M059J (cell line): ENCODE data around the gene TMEM135. TPM values are rescaled to one million over a fixed set of nuclear protein-coding genes. Genes with fewer than 3 reads are reported as not detected.
"Not testable (repeated sequence)": the region's sequence is repeated elsewhere in the genome, so short reads cannot be mapped to it uniquely, and the experiment has no call there.

ENCODE experiments used
- DNase-seq: peaks from one replicate; pipeline ENCODE4 v3.0.0-alpha.2; 2012; ENCODE audit warnings: low read depth
- total RNA-seq: library from RNA; depleted of rRNA; stranded (reverse); fragments of >200 nt; shearing (Covaris generic); gene quantifications from 2 replicates; pipeline ENCODE4 v1.2.3, GENCODE V29; 2014

TMEM135 gene
- total RNA-seq, 1 experiment from 2014 or later: 20.0 TPM

GRCh38 chr11:87020336-87020735, 17.4 kb upstream of the TMEM135 start:
- DNase-seq: no peak

DNA sequence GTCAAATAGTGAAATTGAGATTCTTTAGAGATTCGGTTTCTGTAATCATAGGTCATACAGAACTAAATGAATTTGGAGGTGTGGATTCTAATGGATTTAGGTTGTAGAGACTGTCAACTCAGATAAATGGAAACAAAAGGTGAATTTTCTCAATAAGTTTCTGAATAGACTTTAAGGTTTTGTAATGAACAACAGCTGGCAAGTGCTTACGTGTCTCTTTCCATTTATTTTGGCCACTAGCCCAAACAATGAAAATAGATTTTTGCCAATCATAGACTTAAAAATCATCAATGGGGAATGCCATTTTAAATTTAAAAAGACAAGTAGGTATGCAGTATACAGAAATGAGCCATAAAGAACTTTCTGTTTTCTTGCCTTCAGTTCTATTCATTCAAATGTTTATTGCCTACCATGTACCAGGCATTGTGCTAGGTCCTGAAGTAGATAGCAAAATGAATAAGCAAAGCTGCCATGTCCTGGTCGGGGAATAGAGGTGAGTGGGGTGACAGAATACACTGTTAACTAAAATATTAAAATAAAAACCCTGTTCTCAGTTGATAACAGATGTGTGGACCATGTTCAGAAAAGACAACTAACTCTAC, 16.9 kb upstream of the TMEM135 start:
- no peak for DNase-seq

GRCh38 chr11:87022254-87022653, 15.5 kb upstream of the TMEM135 start:
- DNase-seq: no peak

- no peak for DNase-seq
Measured at GRCh38 chr11:87022738-87023137, 15.0 kb upstream of the TMEM135 start.

- not testable (repeated sequence) for DNase-seq
Measured at GRCh38 chr11:87026415-87026814, 11.3 kb upstream of the TMEM135 start.

- DNase-seq: peak; percentile 39
Measured at GRCh38 chr11:87030458-87031054, 7.2 kb upstream of the TMEM135 start.

DNA sequence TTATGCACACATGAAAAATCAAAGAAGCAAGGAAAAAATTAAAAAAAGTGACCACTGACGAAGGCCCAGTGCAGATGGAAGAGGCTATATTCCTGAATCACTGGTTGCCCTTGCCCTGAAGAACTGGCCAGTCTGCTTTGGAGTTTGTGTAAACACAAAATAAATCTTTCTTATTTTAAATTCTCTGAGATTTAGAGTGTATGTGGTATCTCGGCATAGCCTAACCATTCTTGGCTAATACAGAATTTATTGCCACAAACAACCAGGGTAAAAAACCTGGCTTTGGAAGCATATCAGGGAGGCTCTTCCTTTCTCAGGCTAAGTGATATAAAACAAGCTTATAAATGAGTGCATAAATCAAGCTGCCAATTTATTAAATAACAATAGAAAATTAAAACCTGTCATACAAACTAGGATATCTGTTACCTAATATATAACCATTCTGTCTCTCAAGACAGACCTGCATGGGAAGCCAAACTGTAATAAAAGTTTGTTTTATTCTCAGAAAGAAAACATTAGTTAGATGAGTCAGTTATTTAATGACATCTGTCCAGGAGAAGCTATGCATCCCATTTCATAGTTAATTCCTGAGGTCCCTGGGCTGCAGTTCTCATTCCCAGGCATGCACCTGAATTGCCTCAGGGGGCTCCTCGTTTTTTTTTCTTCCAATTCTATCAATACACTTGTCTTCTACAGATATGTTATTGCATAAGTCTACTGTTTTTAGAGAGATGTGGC, 6.1 kb upstream of the TMEM135 start:
- peak; percentile 59 for DNase-seq

DNA sequence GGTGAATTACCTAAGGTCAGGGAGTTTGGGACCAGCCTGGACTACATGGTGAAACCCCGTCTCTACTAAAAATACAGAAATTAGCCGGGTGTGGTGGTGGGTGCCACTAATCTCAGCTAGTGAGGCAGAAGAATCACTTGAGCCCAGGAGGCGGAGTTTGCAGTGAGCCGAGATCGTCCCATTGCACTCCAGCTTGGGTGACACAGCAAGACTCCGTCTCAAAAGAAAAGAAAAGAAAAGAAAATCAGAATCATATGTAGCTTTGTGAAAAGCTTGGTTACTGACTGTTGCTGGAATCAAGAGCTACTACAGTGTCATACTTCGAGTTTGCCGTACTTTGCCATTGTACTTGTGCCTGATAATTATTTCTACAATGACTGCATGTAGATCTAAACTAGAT, 4.2 kb upstream of the TMEM135 start:
- no peak for DNase-seq

GRCh38 chr11:87035976-87036583, 1.7 kb upstream of the TMEM135 start:
- peak; percentile 13 for DNase-seq

- DNase-seq: no peak
Measured at GRCh38 chr11:87036756-87037449, 831 bp upstream of the TMEM135 start.

DNA sequence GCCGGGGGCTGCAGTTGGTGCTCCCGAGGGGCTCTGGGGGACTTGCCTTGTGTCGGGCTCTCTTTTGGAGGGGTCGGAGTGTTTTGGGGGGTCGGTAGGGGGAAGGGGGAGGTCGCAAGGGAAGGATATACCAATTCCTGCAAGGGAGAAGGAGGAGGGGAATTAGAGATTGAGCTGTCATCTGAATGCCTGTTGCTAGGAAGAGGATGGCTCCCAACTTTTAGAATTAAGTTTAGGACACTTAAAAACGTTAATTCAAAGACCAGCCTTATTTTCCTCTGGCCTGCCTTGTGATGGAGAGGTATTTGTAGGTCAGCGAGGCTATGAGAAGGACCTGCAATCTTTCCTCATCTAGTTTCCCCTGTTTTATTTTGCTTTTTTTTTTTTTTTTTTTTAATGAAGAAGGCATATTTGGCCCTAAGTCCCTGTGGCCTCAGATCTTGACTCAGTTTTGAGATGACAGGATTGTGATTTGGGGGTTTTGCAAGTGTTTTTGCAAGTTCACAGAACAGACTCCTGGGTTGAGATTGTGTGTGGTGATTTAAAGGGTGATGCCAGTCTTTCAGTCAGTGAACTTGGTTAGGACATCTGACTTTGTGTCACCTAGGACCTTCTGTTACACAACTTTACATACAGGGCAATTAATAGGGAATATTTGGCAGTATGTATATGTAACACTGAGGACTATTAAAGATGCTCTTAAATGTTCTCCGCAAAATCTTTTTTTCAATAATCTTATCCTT, 672 bp downstream of the TMEM135 start:
- DNase-seq: peak; percentile 11

DNA sequence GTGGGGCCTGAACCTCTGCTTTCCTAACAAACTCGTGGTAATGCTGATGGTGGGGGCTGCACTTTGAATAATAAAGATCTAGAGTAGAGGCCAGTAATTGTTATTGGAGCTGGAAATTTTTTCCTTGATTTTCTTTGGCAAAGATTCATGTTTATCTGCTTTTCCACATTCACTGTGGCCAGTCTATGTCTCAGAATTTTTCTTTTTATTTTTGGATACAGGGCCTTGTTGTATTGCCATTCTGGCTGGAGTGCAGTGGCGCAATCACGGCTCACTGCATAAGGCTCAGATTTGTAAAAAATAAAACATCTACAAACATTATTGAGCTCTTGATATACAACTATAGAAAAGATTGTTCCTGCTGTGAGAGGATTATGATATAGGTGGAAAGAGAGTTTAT, 1.6 kb downstream of the TMEM135 start:
- no peak for DNase-seq

- DNase-seq: no peak
Measured at GRCh38 chr11:87043894-87044293, 6.2 kb downstream of the TMEM135 start.

GRCh38 chr11:87046824-87047223, 9.1 kb downstream of the TMEM135 start:
- no peak for DNase-seq

DNA sequence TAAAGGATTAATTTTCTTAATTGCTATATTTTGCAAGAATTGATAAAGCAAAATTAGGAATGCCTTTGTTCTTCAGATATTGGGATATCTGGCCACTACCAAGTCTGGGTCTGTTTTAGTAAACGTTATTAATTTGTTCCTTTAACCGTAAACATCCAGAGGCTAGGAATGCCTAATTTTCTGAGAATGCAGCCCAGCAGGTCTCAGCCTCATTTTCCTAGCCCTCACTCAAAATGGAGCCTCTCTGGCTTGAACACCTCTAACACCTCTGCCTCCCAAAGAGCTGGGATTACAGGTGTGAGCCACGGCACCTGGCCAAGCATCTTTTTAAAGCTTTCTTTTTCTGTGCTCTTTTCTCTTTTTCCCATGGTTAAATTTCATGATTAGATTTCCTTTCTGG, 18.4 kb downstream of the TMEM135 start:
- DNase-seq: no peak

DNA sequence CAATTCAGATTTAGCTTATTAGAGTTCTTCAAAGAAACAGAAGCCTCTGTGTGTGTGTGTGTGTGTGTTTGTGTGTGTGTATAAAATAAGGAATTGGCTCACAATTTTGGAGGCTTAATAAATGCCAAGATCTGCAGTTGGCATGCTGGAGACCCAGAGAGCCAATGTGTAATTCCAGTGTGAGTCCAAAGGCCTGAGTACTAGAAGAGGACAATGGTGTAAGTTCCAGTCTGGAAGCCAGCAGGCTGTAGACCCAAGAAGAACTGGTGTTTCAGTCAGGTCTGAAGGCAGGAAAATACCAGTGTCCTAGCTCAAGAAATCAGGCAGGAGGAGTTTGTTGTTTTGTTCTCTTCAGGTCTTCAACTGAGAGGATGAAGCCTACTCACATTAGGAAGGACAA, 20.0 kb downstream of the TMEM135 start:
- DNase-seq: no peak

DNA sequence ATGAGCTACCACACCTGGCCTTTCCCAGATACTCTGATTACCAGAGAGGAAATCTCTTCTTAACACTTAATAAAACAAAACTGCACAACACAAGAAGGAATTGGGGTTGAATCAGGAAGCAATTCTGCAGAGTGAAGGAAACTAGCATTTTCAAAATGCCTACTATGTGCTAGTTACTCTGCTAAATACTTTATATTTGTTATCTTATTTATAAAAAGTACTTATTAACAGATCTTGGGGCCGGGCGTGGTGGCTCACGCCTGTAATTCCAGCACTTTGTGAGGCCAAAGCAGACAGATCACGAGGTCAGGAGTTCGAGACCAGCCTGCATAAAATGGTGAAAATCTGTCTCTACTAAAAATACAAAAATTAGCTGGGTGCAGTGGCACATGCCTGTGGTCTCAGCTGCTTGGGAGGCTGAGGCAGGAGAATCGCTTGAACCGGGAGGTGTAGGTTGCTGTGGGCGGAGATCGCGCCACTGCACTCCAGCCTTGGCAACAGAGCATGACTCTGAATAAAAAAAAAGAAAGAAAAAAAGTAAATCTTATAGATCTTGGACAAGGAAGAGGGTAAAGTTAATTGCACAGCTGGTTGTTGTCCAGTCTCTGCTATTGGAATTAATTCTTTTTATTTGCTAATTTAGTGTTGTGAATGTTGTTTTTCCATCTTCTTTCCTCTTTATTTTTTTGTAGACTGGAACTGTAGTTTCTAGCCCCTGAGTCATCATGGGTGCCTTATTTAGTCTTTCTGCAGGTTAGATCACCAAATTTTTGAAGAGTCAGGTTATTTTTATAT, 22.1 kb downstream of the TMEM135 start:
- DNase-seq: peak; percentile 8

DNA sequence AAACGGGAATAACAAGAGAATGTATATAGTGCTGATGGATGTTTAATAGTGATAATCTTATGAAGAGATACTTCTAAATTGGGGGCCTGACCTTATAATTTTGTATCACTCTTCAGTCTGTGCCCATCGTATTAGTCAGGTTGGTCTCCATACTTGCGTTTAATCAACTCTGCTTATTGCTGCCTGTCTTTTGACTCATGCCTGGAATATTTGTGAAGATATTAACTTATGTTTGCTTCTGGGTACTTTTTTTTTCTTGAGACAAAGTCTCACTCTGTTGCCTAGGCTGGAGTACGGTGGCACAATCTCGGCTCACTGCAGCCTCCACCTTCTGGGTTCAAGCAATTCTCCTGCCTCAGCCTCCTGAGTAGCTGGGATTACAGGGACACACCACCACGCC, 24.0 kb downstream of the TMEM135 start:
- DNase-seq: peak; percentile 4

DNA sequence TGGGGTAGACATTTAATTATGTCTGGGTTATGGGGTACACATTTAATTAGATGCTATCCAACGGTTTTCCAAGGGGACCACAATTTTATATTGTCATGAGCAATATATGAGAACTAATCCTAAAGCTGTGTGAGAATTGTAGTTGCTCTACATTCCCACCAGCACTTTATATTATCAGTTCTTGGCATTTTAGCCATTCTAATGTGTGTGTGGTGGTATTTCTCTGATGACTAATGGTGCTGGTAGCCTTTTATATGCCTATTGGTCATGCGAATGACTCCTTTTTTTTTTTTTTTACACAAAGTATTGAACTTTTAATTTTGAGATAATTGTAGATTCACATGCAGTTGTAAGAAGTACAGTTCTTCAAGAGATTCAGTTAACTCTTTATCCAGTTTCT, 26.2 kb downstream of the TMEM135 start:
- peak; percentile 51 for DNase-seq

- no peak for DNase-seq
Measured at GRCh38 chr11:87072787-87073186, 35.1 kb downstream of the TMEM135 start.
